ENCODE results near the gene HTRA2. TPM values are rescaled to one million over a fixed set of nuclear protein-coding genes. Genes with fewer than 3 reads are reported as not detected.

HTRA2 gene
- total and polyA plus RNA-seq, 8 donors, result 8.5 to 24.3 (median 11.3) TPM

DNA sequence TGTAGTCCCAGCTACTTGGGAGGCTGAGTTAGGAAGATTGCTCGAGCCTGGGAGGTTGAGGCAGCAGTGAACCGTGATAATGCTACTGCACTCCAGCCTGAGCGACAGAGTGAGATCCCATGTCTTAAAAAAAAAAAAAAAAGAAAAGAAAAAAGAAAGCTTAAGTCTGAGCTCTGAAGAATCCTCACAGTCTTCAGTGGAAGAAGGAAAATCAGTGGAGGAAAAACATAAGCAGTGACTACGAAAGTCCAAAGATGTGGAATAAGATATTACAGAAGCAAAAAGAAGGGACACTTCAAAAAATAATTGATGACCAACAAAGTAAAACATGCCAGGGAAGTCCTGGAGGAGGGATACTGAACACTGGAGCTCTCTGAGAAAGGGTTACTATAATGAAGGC, 19.5 kb upstream of the HTRA2 start:
- FAIRE-seq, result no peak
- Histone ChIP-seq H3K27me3 (peaks cover 0 to 33% (median 7%) of the 10 kb centered on the region in 4 donors), H3K27ac (no peak overlapping the region), H3K4me3 (no peak overlapping the region), H3K36me3 (no peaks in the 10 kb centered on the region), H3K4me1 (peaks cover 6 to 20% (median 11%) of the 10 kb centered on the region in 3 donors), H3K9me3 (no peaks in the 10 kb centered on the region)
- intact Hi-C loops (cut with DNase I), result no loop called here
- TF ChIP-seq, protein P1, sequence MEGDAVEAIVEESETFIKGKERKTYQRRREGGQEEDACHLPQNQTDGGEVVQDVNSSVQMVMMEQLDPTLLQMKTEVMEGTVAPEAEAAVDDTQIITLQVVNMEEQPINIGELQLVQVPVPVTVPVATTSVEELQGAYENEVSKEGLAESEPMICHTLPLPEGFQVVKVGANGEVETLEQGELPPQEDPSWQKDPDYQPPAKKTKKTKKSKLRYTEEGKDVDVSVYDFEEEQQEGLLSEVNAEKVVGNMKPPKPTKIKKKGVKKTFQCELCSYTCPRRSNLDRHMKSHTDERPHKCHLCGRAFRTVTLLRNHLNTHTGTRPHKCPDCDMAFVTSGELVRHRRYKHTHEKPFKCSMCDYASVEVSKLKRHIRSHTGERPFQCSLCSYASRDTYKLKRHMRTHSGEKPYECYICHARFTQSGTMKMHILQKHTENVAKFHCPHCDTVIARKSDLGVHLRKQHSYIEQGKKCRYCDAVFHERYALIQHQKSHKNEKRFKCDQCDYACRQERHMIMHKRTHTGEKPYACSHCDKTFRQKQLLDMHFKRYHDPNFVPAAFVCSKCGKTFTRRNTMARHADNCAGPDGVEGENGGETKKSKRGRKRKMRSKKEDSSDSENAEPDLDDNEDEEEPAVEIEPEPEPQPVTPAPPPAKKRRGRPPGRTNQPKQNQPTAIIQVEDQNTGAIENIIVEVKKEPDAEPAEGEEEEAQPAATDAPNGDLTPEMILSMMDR (IDR thresholded peaks at IDR 0.05), result no peak
- no peak for ATAC-seq
- DNase-seq, result no peak
- 77 to 87% methylated on average over 4 of the region's 4 CpGs for WGBS, 2 donors

DNA sequence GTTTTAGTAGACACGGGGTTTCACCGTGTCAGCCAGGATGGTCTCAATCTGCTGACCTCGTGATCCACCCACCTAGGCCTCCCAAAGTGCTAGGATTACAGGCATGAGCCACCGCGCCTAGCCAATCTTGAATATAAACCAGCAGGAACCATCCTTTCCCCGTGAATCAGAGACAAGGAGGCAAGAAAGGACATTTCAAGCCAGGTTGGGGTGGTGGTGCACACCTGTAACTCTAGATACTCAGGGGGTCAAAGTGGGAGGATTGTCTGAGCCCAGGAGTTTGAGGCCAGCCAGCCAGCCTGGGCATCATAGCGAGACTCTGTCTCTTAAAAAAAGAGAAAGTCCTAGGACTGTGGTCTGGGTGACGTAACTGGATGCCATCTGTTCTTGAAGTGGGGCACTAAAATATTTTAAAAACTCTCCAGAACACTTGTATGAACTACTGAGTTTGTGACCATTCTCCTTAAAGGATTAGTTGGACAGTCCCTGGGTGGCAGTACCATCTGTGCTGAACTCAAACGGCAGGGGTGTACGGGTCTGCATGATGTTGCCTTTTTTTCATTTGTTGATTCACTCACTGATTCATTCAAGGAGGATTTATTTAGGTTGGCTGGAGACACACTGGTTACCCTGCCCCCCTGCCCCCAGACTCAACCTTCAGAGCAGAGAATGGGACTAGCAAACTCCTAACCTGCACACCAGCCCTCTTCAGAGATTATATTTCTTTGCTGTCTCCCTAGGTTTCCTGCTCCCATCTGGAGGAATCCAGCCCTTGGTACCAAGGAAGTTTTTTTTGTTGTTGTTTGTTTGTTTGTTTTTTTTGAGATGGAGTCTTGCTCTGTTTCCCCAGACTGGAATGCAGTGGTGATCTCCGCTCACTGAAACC, 18.4 kb upstream of the HTRA2 start:
- FAIRE-seq, result no peak
- ATAC-seq, result no peak
- peaks cover 0 to 44% (median 11%) of the 10 kb centered on the region in 4 donors for H3K27me3 ChIP-seq
- H3K27ac ChIP-seq, result no peak overlapping the region
- no peak for DNase-seq
- H3K36me3 ChIP-seq, result no peaks in the 10 kb centered on the region
- TF ChIP-seq, protein P1 (IDR thresholded peaks at IDR 0.05), result no peak
- H3K4me1 ChIP-seq, result peaks cover 0 to 14% (median 9%) of the 10 kb centered on the region in 3 donors
- H3K9me3 ChIP-seq, result no peaks in the 10 kb centered on the region
- H3K4me3 ChIP-seq, result no peak overlapping the region
- intact Hi-C loops (cut with DNase I), result no loop called here
- WGBS, 2 donors, result 33 to 42% methylated on average over 11 of the region's 11 CpGs

DNA sequence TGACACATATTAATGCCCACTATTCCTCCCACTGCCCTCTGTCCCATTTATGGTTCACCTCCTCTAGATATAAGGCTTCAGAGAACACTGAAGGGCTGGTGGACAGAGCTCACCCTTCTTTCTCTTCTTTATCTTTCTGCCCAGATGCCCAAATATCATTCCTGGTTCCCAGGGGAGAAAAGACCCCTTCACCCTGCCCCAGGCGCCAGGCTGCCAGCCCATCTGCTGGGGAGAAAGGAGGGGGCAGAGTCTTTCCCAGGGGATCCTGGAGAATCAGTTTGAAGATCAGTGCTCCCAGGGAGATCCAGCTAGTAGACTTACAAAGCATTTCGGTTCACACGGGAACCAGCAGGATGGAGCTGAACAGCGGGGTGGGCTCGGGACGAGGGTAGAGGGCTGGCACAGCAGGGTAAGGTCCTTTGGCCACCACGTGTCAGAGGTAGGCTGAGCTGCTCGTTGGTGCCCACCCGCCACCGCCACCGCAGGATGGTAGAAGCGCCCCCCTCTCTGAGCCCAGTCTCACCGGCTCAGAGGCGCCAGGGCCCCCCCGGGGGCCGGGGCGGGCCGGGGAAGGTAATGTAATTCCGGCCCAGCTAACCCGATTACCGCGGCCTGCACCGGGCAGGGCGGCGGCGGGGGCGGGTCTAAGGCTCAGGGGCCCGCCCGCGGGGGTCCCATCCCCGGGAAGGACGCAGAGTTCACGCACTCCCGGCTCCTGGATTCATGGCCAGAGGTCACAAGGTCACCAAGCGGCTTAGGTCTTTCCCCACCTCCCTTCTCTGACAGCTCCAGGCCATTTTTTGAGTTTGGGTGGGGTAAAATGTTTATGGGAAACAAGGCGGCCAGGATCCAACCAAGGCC, 16.8 kb upstream of the HTRA2 start:
- TF ChIP-seq, protein P1 (IDR thresholded peaks at IDR 0.05), result no peak
- peaks cover 0 to 58% (median 11%) of the 10 kb centered on the region in 4 donors for H3K27me3 ChIP-seq
- H3K27ac ChIP-seq, result no peak overlapping the region
- no peak overlapping the region for H3K4me3 ChIP-seq
- DNase-seq, result peak in 1 of 6 donors; percentile 43
- H3K4me1 ChIP-seq, result peaks cover 0 to 9% (median 4%) of the 10 kb centered on the region in 3 donors
- H3K9me3 ChIP-seq, result no peaks in the 10 kb centered on the region
- intact Hi-C loops (cut with DNase I), result no loop called here
- FAIRE-seq, result no peak
- no peaks in the 10 kb centered on the region for H3K36me3 ChIP-seq
- 10 to 12% methylated on average over 35 to 36 of the region's 36 CpGs for WGBS, 2 donors
- ATAC-seq, result no peak

DNA sequence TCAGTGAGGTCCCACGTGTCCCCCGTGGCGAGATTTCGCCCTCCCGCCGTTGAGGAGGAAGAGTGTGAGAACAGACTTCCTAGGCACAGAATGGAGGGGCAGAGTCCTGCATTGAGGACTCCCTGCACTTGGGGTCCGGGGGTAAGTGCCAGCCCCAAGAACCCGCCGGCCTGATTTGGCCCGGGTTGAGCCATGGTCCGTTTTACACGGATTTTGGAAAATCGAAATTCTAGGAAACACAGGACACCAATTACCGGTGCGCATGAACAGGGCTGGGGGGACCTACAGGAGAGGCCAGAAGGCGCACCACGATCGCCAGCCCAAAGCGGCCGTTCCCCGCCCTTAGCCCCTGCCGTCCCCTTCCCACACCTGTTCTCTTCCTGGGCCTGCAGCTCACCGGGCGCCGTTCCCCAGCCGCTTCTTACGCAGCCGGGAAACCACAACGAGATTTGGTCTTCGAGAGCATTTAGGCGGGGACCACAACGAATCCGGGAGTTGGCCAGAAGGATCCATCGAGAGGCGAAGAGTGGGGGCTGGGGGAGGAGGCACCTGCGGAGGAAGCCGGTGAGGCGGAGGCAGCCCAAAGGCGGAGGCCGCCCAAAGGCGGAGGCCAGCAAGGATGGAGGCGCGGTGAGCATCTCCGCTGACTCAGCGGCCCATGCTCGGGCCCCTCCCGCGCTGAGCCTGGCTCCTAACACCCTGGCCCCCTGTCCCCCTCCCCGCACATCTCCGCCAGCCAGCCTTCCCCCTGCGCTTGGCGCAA, 15.9 kb upstream of the HTRA2 start:
- intact Hi-C loops (cut with DNase I), result no loop called here
- TF ChIP-seq, protein P1 (IDR thresholded peaks at IDR 0.05), result no peak
- H3K36me3 ChIP-seq, result no peaks in the 10 kb centered on the region
- peak in 1 of 6 donors; percentile 52 for DNase-seq
- H3K4me3 ChIP-seq, result no peak overlapping the region
- peaks cover 0 to 9% (median 0%) of the 10 kb centered on the region in 3 donors for H3K4me1 ChIP-seq
- H3K27me3 ChIP-seq, result peaks cover 0 to 63% (median 11%) of the 10 kb centered on the region in 4 donors
- H3K9me3 ChIP-seq, result no peaks in the 10 kb centered on the region
- FAIRE-seq, result no peak
- 9 to 11% methylated on average over 44 to 52 of the region's 52 CpGs for WGBS, 2 donors
- no peak overlapping the region for H3K27ac ChIP-seq
- ATAC-seq, result no peak

Measured in pancreas (tissue), 10 donors.